OCI-LY7 (cell line): ENCODE data around the gene FBN3.

ENCODE experiments used
- EZH2phosphoT487 ChIP-seq: fragments of 200-600 bp; sonication (generic); IDR thresholded peaks from 2 replicates; pipeline ENCODE4 v1.6.1; 2018; ENCODE audit warnings: low read depth, borderline replicate concordance, mild to moderate bottlenecking, mixed run types, antibody characterized with exemption, low read length, moderate library complexity, mixed read lengths
- TF ChIP-seq, protein P1 (sequence below): fragments of 200-600 bp; sonication (generic); conservative IDR thresholded peaks from 2 replicates; pipeline ENCODE4 v1.5.1; 2014; ENCODE audit warnings: mild to moderate bottlenecking, antibody characterized with exemption, low read length, moderate library complexity, mixed read lengths

DNA sequence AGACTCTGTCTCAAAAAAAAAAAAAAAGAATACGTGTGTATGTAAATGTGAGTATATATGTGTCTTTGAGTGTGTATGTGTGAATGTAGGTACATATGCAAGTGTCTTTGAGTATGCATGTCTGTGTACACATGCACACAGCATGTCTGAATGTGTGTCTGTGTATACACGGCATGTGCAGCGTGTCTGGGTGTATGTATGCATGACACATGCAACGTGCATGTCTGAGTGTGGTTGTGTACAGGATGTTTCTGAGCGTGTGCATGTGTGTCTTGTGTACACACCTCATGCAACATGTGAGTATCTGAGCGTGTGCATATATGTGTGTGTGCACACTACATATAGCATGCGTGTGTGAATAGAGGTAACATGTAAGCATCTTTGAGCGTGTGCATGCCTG lies 20.8 kb downstream of the FBN3 start:
- TF ChIP-seq, protein P1, sequence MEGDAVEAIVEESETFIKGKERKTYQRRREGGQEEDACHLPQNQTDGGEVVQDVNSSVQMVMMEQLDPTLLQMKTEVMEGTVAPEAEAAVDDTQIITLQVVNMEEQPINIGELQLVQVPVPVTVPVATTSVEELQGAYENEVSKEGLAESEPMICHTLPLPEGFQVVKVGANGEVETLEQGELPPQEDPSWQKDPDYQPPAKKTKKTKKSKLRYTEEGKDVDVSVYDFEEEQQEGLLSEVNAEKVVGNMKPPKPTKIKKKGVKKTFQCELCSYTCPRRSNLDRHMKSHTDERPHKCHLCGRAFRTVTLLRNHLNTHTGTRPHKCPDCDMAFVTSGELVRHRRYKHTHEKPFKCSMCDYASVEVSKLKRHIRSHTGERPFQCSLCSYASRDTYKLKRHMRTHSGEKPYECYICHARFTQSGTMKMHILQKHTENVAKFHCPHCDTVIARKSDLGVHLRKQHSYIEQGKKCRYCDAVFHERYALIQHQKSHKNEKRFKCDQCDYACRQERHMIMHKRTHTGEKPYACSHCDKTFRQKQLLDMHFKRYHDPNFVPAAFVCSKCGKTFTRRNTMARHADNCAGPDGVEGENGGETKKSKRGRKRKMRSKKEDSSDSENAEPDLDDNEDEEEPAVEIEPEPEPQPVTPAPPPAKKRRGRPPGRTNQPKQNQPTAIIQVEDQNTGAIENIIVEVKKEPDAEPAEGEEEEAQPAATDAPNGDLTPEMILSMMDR: no peak
- TF ChIP-seq EZH2phosphoT487: no peak
